ENCODE results near the gene ETV5. TPM values are rescaled to one million over a fixed set of nuclear protein-coding genes. Genes with fewer than 3 reads are reported as not detected.

The ETV5 gene
- total and polyA plus RNA-seq, 2 donors (not counting 3 experiments of a cell fraction or from before 2014, with no cell fraction given) = 8.8 to 40.9 TPM

DNA sequence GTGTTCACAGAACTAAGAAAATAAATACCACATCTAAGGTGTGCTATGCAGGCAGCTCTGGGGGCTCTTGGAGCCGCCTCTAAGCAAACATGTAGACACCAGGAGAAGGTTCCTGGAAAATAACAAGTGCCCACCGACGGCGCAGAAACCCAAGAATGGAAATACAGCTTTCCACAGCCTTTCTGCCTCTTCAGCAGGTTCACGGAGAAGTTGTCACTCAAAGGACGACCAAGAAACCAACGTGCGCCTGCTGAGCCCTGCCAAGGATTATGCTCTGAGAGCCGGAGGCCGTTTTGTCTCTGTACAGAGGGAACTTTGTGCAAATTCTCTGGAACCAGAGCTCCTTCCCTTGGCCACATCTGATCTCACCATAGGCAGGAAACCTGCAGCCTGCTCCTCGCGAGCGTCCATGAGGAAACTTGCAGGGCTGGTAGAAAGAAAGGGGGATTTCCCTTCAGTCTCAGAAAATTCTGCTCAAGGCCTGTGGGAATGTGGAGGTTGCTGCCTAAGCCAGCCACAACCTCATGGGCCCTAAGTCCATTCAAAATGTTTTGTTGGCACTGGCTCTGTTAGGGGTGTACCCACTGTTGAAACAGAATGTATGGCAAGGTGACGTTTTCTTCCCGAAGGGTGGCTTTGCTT lies 40.6 kb upstream of the ETV5 start:
- TF ChIP-seq MYC (IDR thresholded peaks at IDR 0.05; ENCODE audit: low read depth, low read length) (no peak), CTCF (IDR thresholded peaks at IDR 0.05; ENCODE audit: extremely low read depth in 1 of 2, insufficient read depth in 1 of 2, low read depth in 1 of 2, low read length in 2 of 2) (no peak), FOS (IDR thresholded peaks at IDR 0.05; ENCODE audit: borderline replicate concordance, insufficient read depth, low read length) (no peak)
- TF ChIP-seq, protein P1, sequence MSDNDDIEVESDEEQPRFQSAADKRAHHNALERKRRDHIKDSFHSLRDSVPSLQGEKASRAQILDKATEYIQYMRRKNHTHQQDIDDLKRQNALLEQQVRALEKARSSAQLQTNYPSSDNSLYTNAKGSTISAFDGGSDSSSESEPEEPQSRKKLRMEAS (IDR thresholded peaks at IDR 0.05; ENCODE audit: insufficient read depth, insufficient read length) = no peak
- CTCF ChIA-PET = no interaction called here
- BruUV-seq (replicated peaks) = no TSS peak

DNA sequence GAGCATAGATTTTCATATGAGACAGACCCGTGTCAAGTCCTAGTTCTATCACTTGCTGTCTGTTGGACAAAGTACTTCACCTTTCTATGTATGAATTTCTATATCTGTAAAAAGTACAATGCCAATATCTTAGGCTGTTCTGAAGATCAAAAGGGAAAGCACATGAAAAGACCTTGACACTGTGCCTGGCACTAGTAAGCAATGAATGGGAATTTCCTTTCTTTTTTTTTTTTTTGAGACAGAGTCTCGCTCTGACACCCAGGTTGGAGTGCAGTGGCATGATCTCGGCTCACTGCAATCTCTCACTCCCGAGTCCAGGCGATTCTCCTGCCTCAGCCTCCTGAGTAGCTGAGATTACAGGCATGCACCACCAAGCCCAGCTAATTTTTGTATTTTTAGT lies 35.4 kb upstream of the ETV5 start:
- Histone ChIP-seq H4K20me1 (replicated peaks; ENCODE audit: control insufficient read depth, extremely low read depth, insufficient read depth, low read length) (no peaks in the 10 kb centered on the region), H3K9ac (replicated peaks; ENCODE audit: extremely low read depth, insufficient read depth, low read length) (no peak overlapping the region), H3K27ac (ENCODE audit: insufficient read depth, low read depth, low read length) (no peak overlapping the region), H3K36me3 (ENCODE audit: control insufficient read depth in 2 of 2, extremely low read depth in 1 of 2, insufficient read depth in 2 of 2, low read length in 2 of 2) (no peaks in the 10 kb centered on the region), H3K9me1 (replicated peaks; ENCODE audit: control insufficient read depth, extremely low read depth, insufficient read depth, low read length) (no peaks in the 10 kb centered on the region), H3K9me3 (replicated peaks; ENCODE audit: control insufficient read depth, insufficient read depth, low read length) (no peaks in the 10 kb centered on the region), H3K4me1 (ENCODE audit: control insufficient read depth, extremely low read depth, insufficient read depth, low read length) (no peaks in the 10 kb centered on the region), H3K79me2 (ENCODE audit: control insufficient read depth, insufficient read depth, low read length) (no peaks in the 10 kb centered on the region), H3K4me3 (replicated peaks in 1 of 3; ENCODE audit: insufficient read depth in 1 of 3, low read depth in 1 of 3, low read length in 3 of 3) (no peak overlapping the region), H3K27me3 (ENCODE audit: control insufficient read depth in 2 of 2, insufficient read depth in 2 of 2, low read length in 2 of 2) (no peaks in the 10 kb centered on the region), H2AFZ (ENCODE audit: low read depth, low read length) (no peak overlapping the region), H3K4me2 (ENCODE audit: insufficient read depth, low read length) (no peak overlapping the region)
- FAIRE-seq (no peak), DNase-seq (ENCODE audit: low read depth, low spot score) (no peak)
- intact Hi-C loops (cut with micrococcal nuclease) = no loop called here
- POLR2A ChIA-PET = no interaction called here
- CTCF ChIA-PET = interaction anchor here (1.3 kb wide), 1 partner anchor 396 kb away, joined by 4 read pairs; no protein-coding TSS in a partner anchor
- BruUV-seq (replicated peaks) = no TSS peak
- TF ChIP-seq MYC (IDR thresholded peaks at IDR 0.05; ENCODE audit: low read depth, low read length) (no peak), FOS (IDR thresholded peaks at IDR 0.05; ENCODE audit: borderline replicate concordance, insufficient read depth, low read length) (no peak), POLR2A (IDR thresholded peaks at IDR 0.05; ENCODE audit: low read depth, low read length) (no peak), EZH2 (IDR thresholded peaks at IDR 0.05; ENCODE audit: borderline replicate concordance, low read depth, low read length, severe bottlenecking) (no peak), GATA2 (IDR thresholded peaks at IDR 0.05; ENCODE audit: insufficient read depth, insufficient read length, low read depth, low read length) (no peak), POLR2AphosphoS5 (IDR thresholded peaks at IDR 0.05; ENCODE audit: insufficient read depth, low read depth, low read length) (no peak), JUN (IDR thresholded peaks at IDR 0.05; ENCODE audit: borderline replicate concordance, insufficient read depth, insufficient read length, low read depth) (no peak), CTCF (IDR thresholded peaks at IDR 0.05; ENCODE audit: extremely low read depth in 1 of 2, insufficient read depth in 1 of 2, low read depth in 1 of 2, low read length in 2 of 2) (no peak)
- TF ChIP-seq, protein P1 (IDR thresholded peaks at IDR 0.05; ENCODE audit: insufficient read depth, insufficient read length) = no peak
- dilution Hi-C loops (cut with MboI; ENCODE audit: extremely low pct_ligation_motif_present, low sequenced_read_pairs) = no loop called here

More for the DNA sequence above, 40.6 kb upstream of the ETV5 start:
- DNase-seq (ENCODE audit: low read depth, low spot score) (no peak), FAIRE-seq (no peak)
- intact Hi-C loops (cut with micrococcal nuclease) = no loop called here
- no peaks in the 10 kb centered on the region for H3K79me2 ChIP-seq (ENCODE audit: control insufficient read depth, insufficient read depth, low read length)
- H3K4me1 ChIP-seq (ENCODE audit: control insufficient read depth, extremely low read depth, insufficient read depth, low read length) = no peaks in the 10 kb centered on the region
- no peaks in the 10 kb centered on the region for H3K36me3 ChIP-seq (ENCODE audit: control insufficient read depth in 2 of 2, extremely low read depth in 1 of 2, insufficient read depth in 2 of 2, low read length in 2 of 2)
- H3K4me3 ChIP-seq (replicated peaks in 1 of 3; ENCODE audit: insufficient read depth in 1 of 3, low read depth in 1 of 3, low read length in 3 of 3) = no peak overlapping the region
- no peaks in the 10 kb centered on the region for H3K9me1 ChIP-seq (replicated peaks; ENCODE audit: control insufficient read depth, extremely low read depth, insufficient read depth, low read length)
- POLR2A ChIA-PET = no interaction called here
- H3K27ac ChIP-seq (ENCODE audit: insufficient read depth, low read depth, low read length) = no peak overlapping the region
- no peak overlapping the region for H3K4me2 ChIP-seq (ENCODE audit: insufficient read depth, low read length)
- no peak overlapping the region for H2AFZ ChIP-seq (ENCODE audit: low read depth, low read length)
- H3K27me3 ChIP-seq (ENCODE audit: control insufficient read depth in 2 of 2, insufficient read depth in 2 of 2, low read length in 2 of 2) = no peaks in the 10 kb centered on the region
- dilution Hi-C loops (cut with MboI; ENCODE audit: extremely low pct_ligation_motif_present, low sequenced_read_pairs) = no loop called here
- no peaks in the 10 kb centered on the region for H3K9me3 ChIP-seq (replicated peaks; ENCODE audit: control insufficient read depth, insufficient read depth, low read length)
- no peaks in the 10 kb centered on the region for H4K20me1 ChIP-seq (replicated peaks; ENCODE audit: control insufficient read depth, extremely low read depth, insufficient read depth, low read length)
- no peak overlapping the region for H3K9ac ChIP-seq (replicated peaks; ENCODE audit: extremely low read depth, insufficient read depth, low read length)
